HUES64 (cell line): ENCODE measurements around the gene CASK.

Source experiments
- H3K27ac ChIP-seq: 2 replicates; pipeline ENCODE4 v1.7.0; 2013; ENCODE audit warnings: low read depth, low read length, inconsistent platforms
- H3K27me3 ChIP-seq: 2 replicates; pipeline ENCODE4 v1.6.1; 2013; ENCODE audit warnings: mild to moderate bottlenecking, low read length; ENCODE audit not compliant: insufficient read depth
- H3K36me3 ChIP-seq: 2 replicates; pipeline ENCODE4 v1.6.1; 2013; ENCODE audit warnings: mild to moderate bottlenecking, low read length; ENCODE audit not compliant: insufficient read depth
- H3K4me1 ChIP-seq: 2 replicates; pipeline ENCODE4 v1.6.1; 2013; ENCODE audit warnings: mild to moderate bottlenecking, low read length, moderate library complexity; ENCODE audit not compliant: insufficient read depth
- H3K4me3 ChIP-seq: 2 replicates; pipeline ENCODE4 v1.5.1; 2013; ENCODE audit warnings: mild to moderate bottlenecking, low read length, moderate library complexity
- H3K9ac ChIP-seq: 2 replicates; pipeline ENCODE4 v1.6.1; 2013; ENCODE audit warnings: mild to moderate bottlenecking, low read depth, low read length
- H3K9me3 ChIP-seq: 2 replicates; pipeline ENCODE4 v1.6.1; 2013; ENCODE audit warnings: low read depth, low read length; ENCODE audit not compliant: insufficient read depth
- WGBS: fragments of 150-250, 120-280 bp; methylation state at CpG from one replicate; pipeline ENCODE4 v1.1.7; 2013; ENCODE audit warnings: missing lambda C conversion rate; 5-methylcytosine and 5-hydroxymethylcytosine counted together

Gene CASK

GRCh38 chrX:41933546-41933945, 10.2 kb upstream of the CASK start:
- Histone ChIP-seq H3K27me3 (no peaks in the 10 kb centered on the region), H3K27ac (no peak overlapping the region), H3K4me1 (no peaks in the 10 kb centered on the region), H3K9ac (no peak overlapping the region), H3K4me3 (no peak overlapping the region), H3K36me3 (no peaks in the 10 kb centered on the region), H3K9me3 (no peaks in the 10 kb centered on the region)
- 77% methylated on average over 3 of the region's 6 CpGs for WGBS

GRCh38 chrX:41932885-41933284, 9.5 kb upstream of the CASK start:
- H3K4me3 ChIP-seq: no peak overlapping the region
- WGBS: 90% methylated on average over 4 of the region's 5 CpGs
- H3K27ac ChIP-seq: no peak overlapping the region
- no peaks in the 10 kb centered on the region for H3K27me3 ChIP-seq
- no peak overlapping the region for H3K9ac ChIP-seq
- no peaks in the 10 kb centered on the region; the same call in 1 of the 2 replicates for H3K4me1 ChIP-seq
- no peaks in the 10 kb centered on the region for H3K36me3 ChIP-seq
- H3K9me3 ChIP-seq: no peaks in the 10 kb centered on the region

- H3K4me1 ChIP-seq: no peaks in the 10 kb centered on the region; the same call in 1 of the 2 replicates
- H3K4me3 ChIP-seq: no peak overlapping the region
- H3K9me3 ChIP-seq: no peaks in the 10 kb centered on the region
- no peak overlapping the region for H3K27ac ChIP-seq
- H3K36me3 ChIP-seq: no peaks in the 10 kb centered on the region
- no peaks in the 10 kb centered on the region for H3K27me3 ChIP-seq
- no peak overlapping the region for H3K9ac ChIP-seq
Measured at GRCh38 chrX:41931591-41931990, 8.2 kb upstream of the CASK start.

GRCh38 chrX:41923978-41924683, 777 bp upstream of the CASK start:
- H3K36me3 ChIP-seq: no peaks in the 10 kb centered on the region
- WGBS: 11% methylated on average over 15 of the region's 16 CpGs

GRCh38 chrX:41922431-41923151, 763 bp downstream of the CASK start:
- Histone ChIP-seq H3K36me3 (no peaks in the 10 kb centered on the region), H3K4me3 (peak overlapping the region; percentile 90), H3K4me1 (peaks cover 13% of the 10 kb centered on the region; the same call in 1 of the 2 replicates), H3K9me3 (no peaks in the 10 kb centered on the region), H3K27ac (no peak overlapping the region), H3K9ac (peak overlapping the region; percentile 79), H3K27me3 (no peaks in the 10 kb centered on the region)
- WGBS: under 1% methylated on average over 46 of the region's 48 CpGs

More at GRCh38 chrX:41923978-41924683, 777 bp upstream of the CASK start:
- peaks cover 8% of the 10 kb centered on the region for H3K4me1 ChIP-seq
- H3K9ac ChIP-seq: peak overlapping the region; percentile 77
- no peaks in the 10 kb centered on the region for H3K9me3 ChIP-seq
- H3K4me3 ChIP-seq: peak overlapping the region; percentile 90
- H3K27ac ChIP-seq: peak overlapping the region; percentile 65; the same call in 1 of the 2 replicates
- no peaks in the 10 kb centered on the region for H3K27me3 ChIP-seq

GRCh38 chrX:41921492-41922430, 1.6 kb downstream of the CASK start:
- WGBS: 5% methylated on average over 12 of the region's 13 CpGs
- Histone ChIP-seq H3K4me3 (peak overlapping the region; percentile 90), H3K9ac (peak overlapping the region; percentile 79), H3K27ac (no peak overlapping the region), H3K9me3 (no peaks in the 10 kb centered on the region), H3K27me3 (no peaks in the 10 kb centered on the region), H3K36me3 (no peaks in the 10 kb centered on the region), H3K4me1 (peaks cover 13% of the 10 kb centered on the region; the same call in 1 of the 2 replicates)

GRCh38 chrX:41919870-41920269, 3.5 kb downstream of the CASK start:
- Histone ChIP-seq H3K9ac (no peak overlapping the region), H3K9me3 (no peaks in the 10 kb centered on the region), H3K4me1 (peaks cover 13% of the 10 kb centered on the region; the same call in 1 of the 2 replicates), H3K27ac (no peak overlapping the region), H3K4me3 (no peak overlapping the region), H3K36me3 (no peaks in the 10 kb centered on the region), H3K27me3 (no peaks in the 10 kb centered on the region)
- 88% methylated on average over 1 of the region's 2 CpGs for WGBS

GRCh38 chrX:41917517-41917916, 5.8 kb downstream of the CASK start:
- Histone ChIP-seq H3K36me3 (no peaks in the 10 kb centered on the region), H3K9ac (no peak overlapping the region), H3K27me3 (no peaks in the 10 kb centered on the region), H3K9me3 (no peaks in the 10 kb centered on the region), H3K4me3 (no peak overlapping the region), H3K4me1 (peaks cover 20% of the 10 kb centered on the region; the same call in 1 of the 2 replicates), H3K27ac (no peak overlapping the region)
- 85% methylated on average over 3 of the region's 5 CpGs for WGBS

- Histone ChIP-seq H3K36me3 (no peaks in the 10 kb centered on the region), H3K9me3 (no peaks in the 10 kb centered on the region), H3K27me3 (no peaks in the 10 kb centered on the region), H3K4me3 (no peak overlapping the region), H3K27ac (no peak overlapping the region), H3K9ac (no peak overlapping the region), H3K4me1 (peaks cover 13% of the 10 kb centered on the region; the same call in 1 of the 2 replicates)
- no CpG with 5 or more reads among the region's 1 CpG for WGBS
Measured at GRCh38 chrX:41913476-41913875, 9.9 kb downstream of the CASK start.

- 98% methylated on average over 3 of the region's 4 CpGs for WGBS
Measured at GRCh38 chrX:41912923-41913322, 10.4 kb downstream of the CASK start.

More at GRCh38 chrX:41912923-41913322, 10.4 kb downstream of the CASK start:
- Histone ChIP-seq H3K4me3 (no peak overlapping the region), H3K36me3 (no peaks in the 10 kb centered on the region), H3K27me3 (no peaks in the 10 kb centered on the region), H3K4me1 (peaks cover 9% of the 10 kb centered on the region; the same call in 1 of the 2 replicates), H3K27ac (no peak overlapping the region), H3K9me3 (no peaks in the 10 kb centered on the region), H3K9ac (no peak overlapping the region)
